HEK293T (cell line): ENCODE measurements around the gene DMC1.

Experiments used
- BHLHE40 ChIP-seq: fragments of 450-650 bp; IDR thresholded peaks from 2 replicates; pipeline ENCODE4 v1.6.1; 2016; ENCODE audit warnings: mild to moderate bottlenecking, moderate library complexity, borderline replicate concordance
- CTBP1 ChIP-seq: fragments of 450-650 bp; IDR thresholded peaks from 2 replicates; pipeline ENCODE4 v1.6.1; 2016; ENCODE audit warnings: borderline replicate concordance
- FOXA1 ChIP-seq: fragments of 450-650 bp; IDR thresholded peaks from 2 replicates; pipeline ENCODE4 v1.6.1; 2016; ENCODE audit warnings: mild to moderate bottlenecking
- FOXK2 ChIP-seq: fragments of 450-650 bp; IDR thresholded peaks from 2 replicates; pipeline ENCODE4 v1.6.1; 2016; ENCODE audit warnings: mild to moderate bottlenecking
- LEF1 ChIP-seq: fragments of 450-650 bp; IDR thresholded peaks from 2 replicates; pipeline ENCODE4 v1.6.1; 2017; ENCODE audit warnings: mild to moderate bottlenecking, borderline replicate concordance
- NFRKB ChIP-seq: fragments of 450-650 bp; IDR thresholded peaks from 2 replicates; pipeline ENCODE4 v1.6.1; 2016; ENCODE audit warnings: mild to moderate bottlenecking, moderate library complexity
- SP1 ChIP-seq: fragments of 450-650 bp; IDR thresholded peaks from 2 replicates; pipeline ENCODE4 v1.6.1; 2017
- TARDBP ChIP-seq: fragments of 450-650 bp; IDR thresholded peaks from 2 replicates; pipeline ENCODE4 v1.6.1; 2016
- ZNF384 ChIP-seq: fragments of 450-650 bp; IDR thresholded peaks from 2 replicates; pipeline ENCODE4 v1.6.1; 2016

DNA sequence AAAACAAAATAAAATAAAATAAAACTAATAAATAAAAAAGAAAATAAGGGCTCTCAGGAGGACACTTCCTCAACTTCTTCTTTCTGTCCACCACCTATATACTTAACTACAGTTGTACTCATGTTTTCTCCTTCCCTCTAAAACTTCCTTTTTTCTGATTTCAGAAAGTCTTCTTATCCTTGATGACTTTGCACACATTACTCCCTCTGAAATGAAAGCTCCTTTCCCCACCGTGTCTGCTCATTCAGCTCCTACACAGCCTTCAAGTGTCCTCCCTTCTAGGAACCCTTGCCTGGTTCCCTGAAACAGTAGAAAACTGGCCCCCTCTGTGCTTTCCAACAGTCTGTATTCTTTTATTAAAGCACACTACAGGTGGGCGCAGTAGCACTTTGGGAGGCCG lies 45.6 kb downstream of the DMC1 start:
- TF ChIP-seq SP1 (no peak), TARDBP (no peak), LEF1 (no peak), NFRKB (no peak), ZNF384 (no peak), BHLHE40 (no peak), FOXK2 (no peak), CTBP1 (no peak), FOXA1 (no peak)
